ENCODE data around the gene SVOPL. TPM values are rescaled to one million over a fixed set of nuclear protein-coding genes. Genes with fewer than 3 reads are reported as not detected.

SVOPL gene
- total and polyA plus RNA-seq, 2 donors (not counting 3 experiments of a cell fraction or from before 2014, with no cell fraction given) = not detected

- H3K9me3 ChIP-seq (replicated peaks; ENCODE audit: control insufficient read depth, insufficient read depth, low read length) = no peaks in the 10 kb centered on the region
- no peak overlapping the region for H3K27ac ChIP-seq (ENCODE audit: insufficient read depth, low read depth, low read length)
- DNase-seq (ENCODE audit: low read depth, low spot score) (no peak), FAIRE-seq (no peak)
- H2AFZ ChIP-seq (ENCODE audit: low read depth, low read length) = no peak overlapping the region
- TF ChIP-seq GATA2 (IDR thresholded peaks at IDR 0.05; ENCODE audit: insufficient read depth, insufficient read length, low read depth, low read length) = no peak
- no peak for TF ChIP-seq POLR2AphosphoS5 (IDR thresholded peaks at IDR 0.05; ENCODE audit: insufficient read depth, low read depth, low read length)
- TF ChIP-seq MAX (IDR thresholded peaks at IDR 0.05; ENCODE audit: insufficient read depth, insufficient read length) = no peak
- TF ChIP-seq MYC (IDR thresholded peaks at IDR 0.05; ENCODE audit: low read depth, low read length) = no peak
- no peak for TF ChIP-seq FOS (IDR thresholded peaks at IDR 0.05; ENCODE audit: borderline replicate concordance, insufficient read depth, low read length)
- TF ChIP-seq JUN (IDR thresholded peaks at IDR 0.05; ENCODE audit: borderline replicate concordance, insufficient read depth, insufficient read length, low read depth) = no peak
- TF ChIP-seq POLR2A (IDR thresholded peaks at IDR 0.05; ENCODE audit: low read depth, low read length) = no peak
- no peak for TF ChIP-seq EZH2 (IDR thresholded peaks at IDR 0.05; ENCODE audit: borderline replicate concordance, low read depth, low read length, severe bottlenecking)
- TF ChIP-seq CTCF (IDR thresholded peaks at IDR 0.05; ENCODE audit: extremely low read depth in 1 of 2, insufficient read depth in 1 of 2, low read depth in 1 of 2, low read length in 2 of 2) = no peak
- no peak overlapping the region for H3K4me3 ChIP-seq (replicated peaks in 1 of 3; ENCODE audit: insufficient read depth in 1 of 3, low read depth in 1 of 3, low read length in 3 of 3)
- ChIA-PET CTCF (interaction anchor here (1.1 kb wide), 1 partner anchor 20 kb away, joined by 3 read pairs; no protein-coding TSS in a partner anchor), POLR2A (no interaction called here)
- intact Hi-C loops (cut with micrococcal nuclease) (no loop called here), dilution Hi-C loops (cut with MboI; ENCODE audit: extremely low pct_ligation_motif_present, low sequenced_read_pairs) (no loop called here)
- no peaks in the 10 kb centered on the region for H3K27me3 ChIP-seq (ENCODE audit: control insufficient read depth in 2 of 2, insufficient read depth in 2 of 2, low read length in 2 of 2)
- no peaks in the 10 kb centered on the region for H3K9me1 ChIP-seq (replicated peaks; ENCODE audit: control insufficient read depth, extremely low read depth, insufficient read depth, low read length)
- peaks cover 1 to 15% of the 10 kb centered on the region in 2 experiments for H3K36me3 ChIP-seq (ENCODE audit: control insufficient read depth in 2 of 2, extremely low read depth in 1 of 2, insufficient read depth in 2 of 2, low read length in 2 of 2)
- no peak overlapping the region for H3K4me2 ChIP-seq (ENCODE audit: insufficient read depth, low read length)
- H3K4me1 ChIP-seq (ENCODE audit: control insufficient read depth, extremely low read depth, insufficient read depth, low read length) = no peaks in the 10 kb centered on the region
- H3K79me2 ChIP-seq (ENCODE audit: control insufficient read depth, insufficient read depth, low read length) = no peaks in the 10 kb centered on the region
- no peak overlapping the region for H3K9ac ChIP-seq (replicated peaks; ENCODE audit: extremely low read depth, insufficient read depth, low read length)
- BruUV-seq (replicated peaks) = no TSS peak
- H4K20me1 ChIP-seq (replicated peaks; ENCODE audit: control insufficient read depth, extremely low read depth, insufficient read depth, low read length) = no peaks in the 10 kb centered on the region
Measured at GRCh38 chr7:138584696-138585095, 116.5 kb downstream of the SVOPL start.
